Keratinocyte (primary cell): ENCODE data around the gene HP. TPM values are rescaled to one million over a fixed set of nuclear protein-coding genes. Genes with fewer than 3 reads are reported as not detected.

Experiments used
- DNase-seq: peaks from one replicate; pipeline ENCODE4 v3.0.0-alpha.2; 2011; ENCODE audit warnings: low read depth, missing footprints, low spot score
- FAIRE-seq: peaks from 2 replicates; lab custom pipeline; 2011; peaks lifted over from hg19 to GRCh38; lab: Jason Lieb, UNC
- H2AFZ ChIP-seq: 2 replicates; pipeline ENCODE4 v1.6.0; 2012; ENCODE audit warnings: low read length, control low read depth, inconsistent platforms; ENCODE audit not compliant: control insufficient read depth
- H3K27ac ChIP-seq: 2 replicates; pipeline ENCODE4 v1.5.1; 2011; ENCODE audit warnings: low read length; ENCODE audit not compliant: control insufficient read depth, insufficient read depth
- H3K27me3 ChIP-seq: 3 replicates; pipeline ENCODE4 v1.6.0; 2011; ENCODE audit warnings: low read length; ENCODE audit not compliant: control insufficient read depth, insufficient read depth; ENCODE audit errors: extremely low read depth
- H3K36me3 ChIP-seq, 2 experiments: 2 replicates in 1 of 2; 3 replicates in 1 of 2; pipeline ENCODE4 v1.5.1; 2011; ENCODE audit warnings: low read length in 2 of 2, mild to moderate bottlenecking in 1 of 2; ENCODE audit not compliant: control insufficient read depth in 2 of 2, insufficient read depth in 2 of 2; ENCODE audit errors: extremely low read depth in 1 of 2
- H3K4me1 ChIP-seq: 3 replicates; pipeline ENCODE4 v1.5.1; 2011; ENCODE audit warnings: low read length; ENCODE audit not compliant: control insufficient read depth, insufficient read depth; ENCODE audit errors: extremely low read depth
- H3K4me2 ChIP-seq: 3 replicates; pipeline ENCODE4 v1.6.0; 2011; ENCODE audit warnings: low read depth, low read length; ENCODE audit not compliant: control insufficient read depth, insufficient read depth; ENCODE audit errors: extremely low read depth
- H3K4me3 ChIP-seq, 3 experiments: fragments of 200-600 bp in 1 of 3; sonication (generic) in 1 of 3; 2 replicates in 2 of 3; 3 replicates in 1 of 3; pipeline ENCODE4 v1.5.1; 2011 to 2016; ENCODE audit warnings: low read length in 3 of 3, mild to moderate bottlenecking in 3 of 3, control low read depth in 2 of 3, inconsistent platforms in 1 of 3, low read depth in 1 of 3, mixed read lengths in 1 of 3, mixed run types in 1 of 3, moderate library complexity in 1 of 3; ENCODE audit not compliant: control insufficient read depth in 2 of 3, insufficient read depth in 2 of 3; ENCODE audit errors: extremely low read depth in 1 of 3
- H3K79me2 ChIP-seq: 2 replicates; pipeline ENCODE4 v1.6.0; 2012; ENCODE audit warnings: low read length; ENCODE audit not compliant: control insufficient read depth, insufficient read depth
- H3K9ac ChIP-seq: 3 replicates; pipeline ENCODE4 v1.6.0; 2011; ENCODE audit warnings: low read length; ENCODE audit not compliant: control insufficient read depth, insufficient read depth; ENCODE audit errors: extremely low read depth
- H3K9me1 ChIP-seq: 3 replicates; pipeline ENCODE4 v1.6.0; 2011; ENCODE audit warnings: low read length; ENCODE audit not compliant: control insufficient read depth, insufficient read depth; ENCODE audit errors: extremely low read depth
- H3K9me3 ChIP-seq: 2 replicates; pipeline ENCODE4 v1.5.1; 2012; ENCODE audit warnings: low read depth, low read length; ENCODE audit not compliant: control insufficient read depth
- H4K20me1 ChIP-seq: 3 replicates; pipeline ENCODE4 v1.6.0; 2011; ENCODE audit warnings: low read length; ENCODE audit not compliant: control insufficient read depth, insufficient read depth; ENCODE audit errors: extremely low read depth
- EZH2 ChIP-seq: IDR thresholded peaks from one replicate; pipeline ENCODE4 v1.6.1; 2012; ENCODE audit warnings: inconsistent platforms, mild to moderate bottlenecking, low read length, moderate library complexity
- dilution Hi-C: fragments of 300-500 bp; cut with MboI; formaldehyde crosslinking; loops from one replicate; pipeline ENCODE4 v1.7.0; 2020; ENCODE audit warnings: low sequenced_read_pairs; ENCODE audit not compliant: extremely low pct_ligation_motif_present
- polyA plus RNA-seq, 5 experiments: library from polyadenylated mRNA; depleted of rRNA in 3 of 5; stranded (reverse) in 3 of 5; stranded (forward) in 1 of 5; unstranded in 1 of 5; fragments of >200 nt; gene quantifications; 1 replicate in 1 of 5; 2 replicates in 3 of 5; 3 replicates in 1 of 5; pipeline versions ENCODE4 v1.2.1 to v1.2.3, GENCODE V29; 2011 to 2012; ENCODE audit warnings: missing spikeins in 2 of 5, low read depth in 1 of 5, low replicate concordance in 1 of 5
- TF ChIP-seq, protein P1 (sequence below), 3 experiments: IDR thresholded peaks in 1 of 3; conservative IDR thresholded peaks in 1 of 3; optimal IDR thresholded peaks in 1 of 3; 2 replicates in 2 of 3; 3 replicates in 1 of 3; pipeline versions ENCODE3 to v1.5.1; 2011; ENCODE audit warnings: low read length in 3 of 3, mild to moderate bottlenecking in 3 of 3, moderate library complexity in 2 of 3, control low read depth in 1 of 3, inconsistent platforms in 1 of 3; ENCODE audit not compliant: insufficient read depth in 2 of 3; ENCODE audit errors: extremely low read depth in 1 of 3

Gene HP
- polyA plus RNA-seq, 1 donor (not counting 4 experiments of a cell fraction or from before 2014, with no cell fraction given): 0.43 TPM

DNA sequence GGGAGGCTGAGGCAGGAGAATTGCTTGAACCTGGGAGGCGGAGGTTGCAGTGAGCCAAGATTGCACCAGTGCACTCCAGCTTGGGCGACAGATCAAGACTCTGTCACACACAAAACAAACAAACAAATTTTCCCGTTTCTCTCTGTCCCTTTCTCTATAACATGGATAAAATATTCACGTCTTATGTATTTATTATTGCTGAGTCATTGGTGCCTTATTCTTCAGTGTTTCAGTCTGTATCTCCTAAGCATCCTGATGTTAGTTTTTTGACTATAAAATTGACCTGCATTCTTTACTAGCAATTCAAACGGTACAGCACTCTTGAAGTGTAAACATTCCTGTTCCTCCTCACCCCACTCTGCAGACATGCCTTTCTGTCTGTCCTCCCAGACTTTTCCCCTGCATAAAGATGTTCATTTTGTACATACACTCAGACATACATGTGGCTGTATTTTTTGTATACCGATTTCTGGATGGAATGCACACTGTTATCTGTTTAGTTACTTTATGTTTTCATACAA lies 29.4 kb upstream of the HP start:
- no peak for DNase-seq
- dilution Hi-C loops: no loop called here
- Histone ChIP-seq H3K79me2 (no peaks in the 10 kb centered on the region), H3K9me3 (no peaks in the 10 kb centered on the region), H3K27ac (no peak overlapping the region), H3K36me3 (peaks cover 2 to 12% of the 10 kb centered on the region in 2 experiments), H3K4me2 (no peak overlapping the region), H2AFZ (no peak overlapping the region), H3K4me3 (no peak overlapping the region), H3K4me1 (no peaks in the 10 kb centered on the region), H3K27me3 (no peaks in the 10 kb centered on the region), H3K9me1 (no peaks in the 10 kb centered on the region), H3K9ac (no peak overlapping the region), H4K20me1 (no peaks in the 10 kb centered on the region)
- TF ChIP-seq EZH2: no peak
- TF ChIP-seq, protein P1, sequence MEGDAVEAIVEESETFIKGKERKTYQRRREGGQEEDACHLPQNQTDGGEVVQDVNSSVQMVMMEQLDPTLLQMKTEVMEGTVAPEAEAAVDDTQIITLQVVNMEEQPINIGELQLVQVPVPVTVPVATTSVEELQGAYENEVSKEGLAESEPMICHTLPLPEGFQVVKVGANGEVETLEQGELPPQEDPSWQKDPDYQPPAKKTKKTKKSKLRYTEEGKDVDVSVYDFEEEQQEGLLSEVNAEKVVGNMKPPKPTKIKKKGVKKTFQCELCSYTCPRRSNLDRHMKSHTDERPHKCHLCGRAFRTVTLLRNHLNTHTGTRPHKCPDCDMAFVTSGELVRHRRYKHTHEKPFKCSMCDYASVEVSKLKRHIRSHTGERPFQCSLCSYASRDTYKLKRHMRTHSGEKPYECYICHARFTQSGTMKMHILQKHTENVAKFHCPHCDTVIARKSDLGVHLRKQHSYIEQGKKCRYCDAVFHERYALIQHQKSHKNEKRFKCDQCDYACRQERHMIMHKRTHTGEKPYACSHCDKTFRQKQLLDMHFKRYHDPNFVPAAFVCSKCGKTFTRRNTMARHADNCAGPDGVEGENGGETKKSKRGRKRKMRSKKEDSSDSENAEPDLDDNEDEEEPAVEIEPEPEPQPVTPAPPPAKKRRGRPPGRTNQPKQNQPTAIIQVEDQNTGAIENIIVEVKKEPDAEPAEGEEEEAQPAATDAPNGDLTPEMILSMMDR (optimal IDR thresholded peaks at IDR 0.05 in 1 of 3, IDR thresholded peaks at IDR 0.05 in 1 of 3, conservative IDR thresholded peaks at IDR 0.05 in 1 of 3; ENCODE audit: extremely low read depth in 1 of 3, insufficient read depth in 2 of 3, low read length in 3 of 3): no peak
- FAIRE-seq: no peak

DNA sequence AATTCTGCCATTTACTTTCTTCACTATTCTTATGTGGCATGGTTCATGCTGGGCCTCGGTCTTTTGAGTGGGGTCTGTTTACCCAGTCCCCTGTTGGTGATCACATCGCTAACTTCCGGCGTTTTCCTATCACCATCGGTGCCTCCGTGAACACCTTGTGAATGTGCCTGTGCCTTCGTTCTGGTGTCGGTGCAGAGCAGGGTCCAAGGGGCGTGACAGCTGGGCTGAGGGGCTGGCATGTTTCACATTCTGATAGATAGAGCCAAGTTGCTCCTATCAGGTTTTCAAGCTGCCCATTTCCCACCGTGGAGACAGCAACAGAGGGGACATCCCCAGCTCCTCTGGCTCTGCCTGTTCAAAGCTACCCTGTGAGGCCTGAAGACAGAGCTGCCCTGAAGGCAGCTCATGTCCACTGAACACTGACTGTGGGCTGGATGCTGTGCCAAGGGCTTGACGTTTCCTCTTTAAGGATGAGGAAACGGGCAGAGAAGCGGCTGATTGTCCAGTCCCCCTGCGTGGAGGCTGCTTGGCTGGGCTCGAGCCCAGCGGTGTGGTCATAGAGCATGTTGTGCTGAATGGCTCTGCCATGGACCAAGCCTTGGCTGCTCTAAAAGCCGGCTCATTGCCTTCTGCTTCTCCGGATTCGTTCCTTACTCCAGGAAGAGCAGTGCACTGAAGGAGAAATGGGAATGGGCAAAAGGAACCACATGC lies 28.7 kb upstream of the HP start:
- no peak overlapping the region for H2AFZ ChIP-seq
- H3K4me3 ChIP-seq: no peak overlapping the region
- H4K20me1 ChIP-seq: no peaks in the 10 kb centered on the region
- H3K79me2 ChIP-seq: no peaks in the 10 kb centered on the region
- TF ChIP-seq EZH2: no peak
- H3K27ac ChIP-seq: no peak overlapping the region
- dilution Hi-C loops: no loop called here
- no peak for FAIRE-seq
- H3K36me3 ChIP-seq: peaks cover 2 to 12% of the 10 kb centered on the region in 2 experiments
- no peaks in the 10 kb centered on the region for H3K9me1 ChIP-seq
- H3K9ac ChIP-seq: no peak overlapping the region
- H3K9me3 ChIP-seq: no peaks in the 10 kb centered on the region
- DNase-seq: no peak
- H3K4me1 ChIP-seq: no peaks in the 10 kb centered on the region
- no peaks in the 10 kb centered on the region for H3K27me3 ChIP-seq
- H3K4me2 ChIP-seq: no peak overlapping the region
